CD4-positive, alpha-beta T cell treated with Interleukin-21 for 1 hour (primary cell): ENCODE results near the gene THRB.

Experiments
- DNase-seq: peaks from one replicate; pipeline ENCODE4 v3.0.0-alpha.2; 2020

Gene THRB

DNA sequence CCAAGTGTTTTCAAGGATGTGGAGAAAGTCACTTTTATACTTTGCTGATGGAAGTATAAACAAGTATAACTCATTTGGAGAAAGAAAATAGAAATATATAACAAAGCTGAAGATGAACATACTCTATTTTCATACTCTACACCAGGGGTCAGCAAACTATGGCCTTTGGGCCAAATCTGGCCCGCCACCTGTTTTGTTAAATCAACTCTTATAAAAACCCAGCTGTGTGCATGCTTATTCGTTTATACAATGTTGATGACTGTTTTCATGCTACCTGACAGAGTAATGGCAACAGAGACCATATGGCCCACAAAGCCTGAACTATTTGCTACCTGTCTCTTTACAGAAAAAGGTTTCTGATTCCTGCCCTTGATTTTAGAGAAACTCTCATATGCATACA, 425.6 kb downstream of the THRB start:
- DNase-seq, result no peak

DNA sequence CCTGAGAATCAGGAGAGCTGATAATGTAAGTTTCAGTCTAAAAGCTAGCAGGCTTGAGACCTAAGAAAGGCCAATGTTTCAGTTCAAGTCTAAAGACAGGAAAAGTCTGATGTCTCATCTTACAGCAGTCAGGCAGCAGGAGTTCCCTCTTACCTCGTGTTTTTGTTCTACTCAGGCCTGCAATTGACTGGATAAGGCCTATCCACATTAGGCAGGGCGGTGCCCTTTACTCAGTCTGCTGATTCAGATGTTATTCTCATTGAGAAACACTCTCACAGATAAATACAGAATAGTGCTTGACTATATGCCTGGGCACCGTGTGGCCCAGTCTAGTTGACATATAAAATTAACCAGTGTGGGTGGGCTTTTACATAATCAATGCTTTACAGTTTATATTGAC, 427.2 kb downstream of the THRB start:
- DNase-seq, result no peak
